HepG2 (cell line): ENCODE data around the gene ZNF26. TPM values are rescaled to one million over a fixed set of nuclear protein-coding genes. Genes with fewer than 3 reads are reported as not detected.

ENCODE experiments used
- ATAC-seq: fragments of 200-7000 bp; cut with Tn5 transposase; 3 replicates; pipeline ENCODE4 v1.9.1; 2020; ENCODE audit warnings: mild to moderate bottlenecking, moderate library complexity
- Bru-seq: library from RNA; stranded (reverse); fragments of 400-500 nt; gene quantifications from one replicate; lab custom pipeline; 2021; lab: Mats Ljungman, UMichigan
- BruChase-seq, 2 experiments: library from RNA; stranded (reverse); fragments of 400-500 nt; gene quantifications; one replicate each; lab custom pipeline; 2021; lab: Mats Ljungman, UMichigan
- BruUV-seq: library from RNA; stranded (reverse); fragments of 400-500 nt; replicated peaks from 2 replicates; lab custom pipeline; 2021; lab: Mats Ljungman, UMichigan
- CTCF ChIA-PET: fragments of 300-600 bp; formaldehyde crosslinking; extraction: SDS; loops from one replicate; lab custom pipeline; 2021; ENCODE audit warnings: low total read pairs, inconsistent platforms, low intra/inter-chr PET ratio; lab: Yijun Ruan, JAX
- POLR2A ChIA-PET: fragments of 350-600 bp; sonication (Branson Sonifier 250); formaldehyde crosslinking; loops from one replicate; lab custom pipeline; 2020; ENCODE audit warnings: antibody characterized with exemption, inconsistent platforms; lab: Yijun Ruan, JAX
- DNase-seq: peaks from one replicate; pipeline ENCODE4 v3.0.0-alpha.2; 2015; ENCODE audit warnings: low spot score
- FAIRE-seq: peaks from 3 replicates; lab custom pipeline; 2011; peaks lifted over from hg19 to GRCh38; lab: Jason Lieb, UNC
- H2AFZ ChIP-seq: one replicate; pipeline ENCODE4 v1.6.1; 2011; ENCODE audit warnings: low read length, inconsistent platforms
- H3K27ac ChIP-seq: fragments of 300-600 bp; 3 replicates; pipeline ENCODE4 v1.8.0; 2011; ENCODE audit warnings: mixed run types, mild to moderate bottlenecking, mixed read lengths, low read length, inconsistent platforms; ENCODE audit not compliant: insufficient read depth; ENCODE audit errors: extremely low read length
- H3K27me3 ChIP-seq, 2 experiments: fragments of 200-600 bp in 1 of 2; 2 replicates in 1 of 2; 3 replicates in 1 of 2; pipeline versions ENCODE4 v1.6.0 to v1.8.0; 2011; ENCODE audit warnings: low read length in 2 of 2, mild to moderate bottlenecking in 2 of 2, moderate library complexity in 2 of 2, inconsistent platforms in 1 of 2; ENCODE audit not compliant: insufficient read depth in 2 of 2, control insufficient read depth in 1 of 2
- H3K36me3 ChIP-seq, 2 experiments: fragments of 200-600 bp in 1 of 2; replicated peaks in 1 of 2; 2 replicates in 1 of 2; 3 replicates in 1 of 2; pipeline versions ENCODE4 v1.5.1 to v1.8.0; 2011; ENCODE audit warnings: low read length in 2 of 2, inconsistent platforms in 1 of 2; ENCODE audit not compliant: insufficient read depth in 2 of 2, control insufficient read depth in 1 of 2
- H3K4me1 ChIP-seq: 2 replicates; pipeline ENCODE4 v1.5.1; 2012; ENCODE audit warnings: low read length, inconsistent platforms; ENCODE audit not compliant: insufficient read depth
- H3K4me2 ChIP-seq: 2 replicates; pipeline ENCODE4 v1.6.0; 2011; ENCODE audit warnings: low read depth, low read length, inconsistent platforms
- H3K4me3 ChIP-seq, 3 experiments: fragments of 200-600 bp in 1 of 3; sonication (generic), shearing (Covaris generic) in 1 of 3; replicated peaks in 1 of 3; 2 replicates each; pipeline ENCODE4 v1.5.1; 2011 to 2016; ENCODE audit warnings: low read length in 3 of 3, inconsistent platforms in 2 of 3, low read depth in 2 of 3, mild to moderate bottlenecking in 2 of 3, control low read depth in 1 of 3, mixed read lengths in 1 of 3; ENCODE audit not compliant: insufficient read depth in 1 of 3
- H3K79me2 ChIP-seq: one replicate; pipeline ENCODE4 v1.6.1; 2011; ENCODE audit warnings: low read length, inconsistent platforms; ENCODE audit not compliant: insufficient read depth
- H3K9ac ChIP-seq: 2 replicates; pipeline ENCODE4 v1.6.0; 2011; ENCODE audit warnings: mild to moderate bottlenecking, low read depth, low read length, inconsistent platforms; ENCODE audit not compliant: insufficient read depth
- H3K9me3 ChIP-seq: 2 replicates; pipeline ENCODE4 v1.5.1; 2012; ENCODE audit warnings: mild to moderate bottlenecking, low read length
- H4K20me1 ChIP-seq: 2 replicates; pipeline ENCODE4 v1.6.0; 2011; ENCODE audit warnings: inconsistent platforms, mild to moderate bottlenecking, low read length, moderate library complexity; ENCODE audit not compliant: insufficient read depth
- ATF7 ChIP-seq, 2 experiments: fragments of 450-650 bp in 1 of 2; sonication (generic) in 1 of 2; formaldehyde crosslinking in 1 of 2; IDR thresholded peaks; 2 replicates each; pipeline versions ENCODE4 v1.4.0 to v1.6.1; 2016 to 2020; ENCODE audit warnings: antibody characterized with exemption in 1 of 2, mild to moderate bottlenecking in 1 of 2, missing genetic modification reagents in 1 of 2
- CREBL2 ChIP-seq: sonication (generic); formaldehyde crosslinking; IDR thresholded peaks from 2 replicates; pipeline ENCODE4 v1.8.1; 2023; ENCODE audit warnings: missing genetic modification reagents, mild to moderate bottlenecking, borderline replicate concordance
- DNMT3B ChIP-seq: conservative IDR thresholded peaks from 2 replicates; pipeline ENCODE4 v1.6.1; 2016; ENCODE audit warnings: missing biosample characterization, control low read depth
- LRRFIP1 ChIP-seq: sonication (generic); formaldehyde crosslinking; conservative IDR thresholded peaks from 2 replicates; pipeline ENCODE4 v1.4.0; 2020; ENCODE audit warnings: missing genetic modification reagents
- MAFF ChIP-seq: IDR thresholded peaks from 2 replicates; pipeline ENCODE4 v1.6.1; 2011; ENCODE audit warnings: low read depth, low read length, improper control_type of control experiment
- MYPOP ChIP-seq: sonication (generic); formaldehyde crosslinking; IDR thresholded peaks from 2 replicates; pipeline ENCODE4 v1.8.1; 2023; ENCODE audit warnings: mild to moderate bottlenecking, moderate library complexity, missing genetic modification reagents
- RARG ChIP-seq: sonication (generic); formaldehyde crosslinking; IDR thresholded peaks from 2 replicates; pipeline ENCODE4 v1.4.0; 2020; ENCODE audit warnings: low read depth, mild to moderate bottlenecking, missing genetic modification reagents
- ZNF44 ChIP-seq: sonication (generic); formaldehyde crosslinking; IDR thresholded peaks from 2 replicates; pipeline ENCODE4 v1.5.1; 2020; ENCODE audit warnings: mild to moderate bottlenecking, missing genetic modification reagents
- WGBS: methylation state at CpG from one replicate; pipeline ENCODE4 v1.1.6; 2017; ENCODE audit warnings: low lambda C conversion rate; 5-methylcytosine and 5-hydroxymethylcytosine counted together
- in situ Hi-C: cut with HindIII; loops from 2 replicates; pipeline ENCODE4 v1.10.0; 2017; ENCODE audit warnings: low pct_unique_long_range_greater_than_20kb; ENCODE audit not compliant: extremely low pct_ligation_motif_present
- intact Hi-C: fragments of 100-400 bp; cut with micrococcal nuclease; formaldehyde crosslinking; loops from one replicate; pipeline ENCODE4 v1.10.0; 2022; ENCODE audit not compliant: unreplicated experiment
- long read RNA-seq, 2 experiments: library from RNA in 1 of 2; library from polyadenylated mRNA in 1 of 2; stranded (forward) in 1 of 2; unstranded in 1 of 2; transcript quantifications; one replicate each; pipeline ENCODE4 v2.0.0, GENCODE V29; 2019 to 2022
- polyA minus RNA-seq, 3 experiments: library from RNA; depleted of rRNA, polyadenylated mRNA; stranded (reverse); fragments of >200 nt; gene quantifications; 2 replicates each; pipeline ENCODE4 v1.2.3, GENCODE V29; 2011; ENCODE audit warnings: low replicate concordance in 1 of 3
- polyA plus RNA-seq, 8 experiments: library from polyadenylated mRNA; depleted of rRNA in 3 of 8; stranded (reverse) in 7 of 8; unstranded in 1 of 8; fragments of >200 nt; fragmentation: Illumina TruSeq in 4 of 8; extraction: Trizol in 4 of 8; gene quantifications; 2 replicates each; pipeline versions ENCODE4 v1.2.1 to v1.2.3, GENCODE V29; 2011 to 2016; ENCODE audit warnings: low read depth in 4 of 8, missing spikeins in 1 of 8, mixed read lengths in 1 of 8; ENCODE audit not compliant: insufficient read depth in 1 of 8
- total RNA-seq, 5 experiments: library from RNA; depleted of rRNA; stranded (reverse); fragments of >200 nt; fragmentation: Illumina TruSeq; extraction: Trizol; gene quantifications; 2 replicates each; pipeline ENCODE4 v1.2.3, GENCODE V29; 2016; ENCODE audit warnings: low read depth in 1 of 5
- TF ChIP-seq, protein P1 (sequence below): sonication (generic); formaldehyde crosslinking; IDR thresholded peaks from 2 replicates; pipeline ENCODE4 v1.5.0; 2020; ENCODE audit warnings: mild to moderate bottlenecking, missing genetic modification reagents, moderate library complexity

ZNF26 gene
- total RNA-seq (2016; rRNA removed; fragmentation: Illumina TruSeq; extraction: Trizol) (6.5 and 8.4 TPM in 2 replicates), polyA plus RNA-seq (2011; rRNA removed) (3.8 and 5.2 TPM in 2 replicates), polyA minus RNA-seq (2011; rRNA and poly(A)+ RNA removed; ENCODE audit: low replicate concordance) (6.6 and 10.6 TPM in 2 replicates), Bru-seq, nascent RNA (percentile 70 among the genes with signal in this experiment), BruChase-seq, experiment 1, labeled RNA remaining after a 6-hour chase (percentile 80 among the genes with signal in this experiment), BruChase-seq, experiment 2, labeled RNA remaining after a 2-hour chase (percentile 78 among the genes with signal in this experiment)
- total RNA-seq (2016; cell fraction: cytosol; rRNA removed; fragmentation: Illumina TruSeq; extraction: Trizol; ENCODE audit: low read depth), result 0.44 and 1.5 TPM in 2 replicates
- total RNA-seq (2016; cell fraction: insoluble cytoplasmic fraction; rRNA removed; fragmentation: Illumina TruSeq; extraction: Trizol), result 7.3 and 7.4 TPM in 2 replicates
- 1.2 and 2.1 TPM in 2 replicates for total RNA-seq (2016; cell fraction: membrane; rRNA removed; fragmentation: Illumina TruSeq; extraction: Trizol)
- total RNA-seq (2016; cell fraction: nucleus; rRNA removed; fragmentation: Illumina TruSeq; extraction: Trizol), result 12.2 and 12.3 TPM in 2 replicates
- polyA plus RNA-seq (2011; cell fraction: cytosol; rRNA removed), result 2.9 and 3.4 TPM in 2 replicates
- 18.5 and 18.6 TPM in 2 replicates for polyA plus RNA-seq (2011; cell fraction: nucleus; rRNA removed)
- polyA plus RNA-seq (2012), result 3.2 and 3.8 TPM in 2 replicates
- 0.10 and 0.14 TPM in 2 replicates for polyA plus RNA-seq (2016; cell fraction: cytosol; fragmentation: Illumina TruSeq; extraction: Trizol; ENCODE audit: low read depth)
- polyA plus RNA-seq (2016; cell fraction: insoluble cytoplasmic fraction; fragmentation: Illumina TruSeq; extraction: Trizol; ENCODE audit: low read depth), result 4.0 and 4.7 TPM in 2 replicates
- 0.45 and 0.70 TPM in 2 replicates for polyA plus RNA-seq (2016; cell fraction: membrane; fragmentation: Illumina TruSeq; extraction: Trizol; ENCODE audit: low read depth)
- 11.4 and 11.7 TPM in 2 replicates for polyA plus RNA-seq (2016; cell fraction: nucleus; fragmentation: Illumina TruSeq; extraction: Trizol; ENCODE audit: insufficient read depth, low read depth)
- polyA minus RNA-seq (2011; cell fraction: cytosol; rRNA and poly(A)+ RNA removed), result 3.0 and 4.5 TPM in 2 replicates
- 19.3 and 19.5 TPM in 2 replicates for polyA minus RNA-seq (2011; cell fraction: nucleus; rRNA and poly(A)+ RNA removed)
- long read RNA-seq, experiment 1, partial matches to known transcripts, result 0 of 5 reads
- long read RNA-seq, experiment 1, other reads (novel, unspliced or antisense), result 5 of 5 reads
- long read RNA-seq, experiment 2, partial matches to known transcripts, result 0 of 4 reads
- long read RNA-seq, experiment 2, other reads (novel, unspliced or antisense), result 4 of 4 reads

DNA sequence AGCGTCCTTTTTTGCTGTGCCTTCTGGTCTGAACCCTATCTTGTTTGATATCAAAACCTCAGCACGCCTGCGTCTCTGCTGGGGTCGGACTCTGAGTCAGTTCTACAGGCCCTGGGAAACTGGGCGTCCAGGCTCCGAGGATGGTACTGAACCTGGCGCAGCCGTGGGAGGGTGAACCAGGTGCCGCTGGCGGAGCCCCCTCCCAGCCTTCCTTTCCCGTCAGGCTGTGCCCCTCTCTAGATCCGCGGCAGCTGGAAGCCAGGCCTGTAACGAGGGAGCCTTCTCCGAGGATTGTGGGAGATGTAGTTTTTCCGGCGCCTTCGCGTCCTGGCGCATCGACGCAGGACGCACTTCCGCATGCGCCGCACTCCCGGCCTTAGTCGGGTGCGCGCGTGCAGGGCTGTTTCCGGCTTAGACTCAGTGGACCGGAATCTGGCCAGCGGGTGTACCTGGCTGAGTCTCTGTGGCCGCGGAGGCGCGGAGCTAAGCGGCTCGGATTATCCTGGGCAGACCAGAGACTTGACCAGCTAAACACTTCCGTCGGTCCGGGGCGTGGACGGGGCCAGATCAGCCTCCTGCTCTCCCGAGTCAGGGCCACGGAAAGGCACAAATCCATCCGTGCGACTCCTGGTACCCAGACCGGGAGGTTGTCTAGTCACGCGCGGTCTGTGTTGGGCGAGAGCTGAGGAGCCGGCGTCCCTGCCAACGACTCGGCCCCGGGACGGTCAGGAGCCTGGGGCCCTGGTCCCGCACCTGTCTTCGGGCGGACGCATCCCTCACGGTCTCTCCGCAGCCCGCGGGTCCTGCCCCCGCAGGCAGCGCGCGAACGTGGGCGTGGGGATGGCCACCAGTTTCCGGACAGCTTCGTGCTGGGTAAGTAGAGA is at the start of gene ZNF26:
ZNF26 (plus strand) TSS at position 367 of the 884 bp plus-strand sequence; CDS start at position 841, 474 bp downstream.
- POLR2A ChIA-PET, result interaction anchor here (0.6 to 3.0 kb wide), 5 partner anchors 30 to 195 kb away, joined by 3 to 25 read pairs (median 8); partner anchors contain the start of genes ZNF140, ZNF268, ZNF605 and ZNF84
- H3K4me1 ChIP-seq, result peaks cover 17% of the 10 kb centered on the region
- no peaks in the 10 kb centered on the region; a peak in 1 of 5 replicates for H3K27me3 ChIP-seq
- H3K4me3 ChIP-seq, result peak within 1 kb of the TSS; percentile 83 to 99 (median 96)
- H2AFZ ChIP-seq, result peak within 1 kb of the TSS; percentile 82
- intact Hi-C loops (loop anchor here (2.0 kb wide), 1 partner anchor 95 kb away; the partner anchor contains the start of gene ZNF140), in situ Hi-C loops (loop anchor here (5.0 kb wide), 1 partner anchor 51 kb away; the partner anchor contains the start of gene ZNF84)
- H3K79me2 ChIP-seq, result peaks cover 19% of the 10 kb centered on the region
- DNase-seq (peak; percentile 90), ATAC-seq (peak; percentile 98), FAIRE-seq (peak; percentile 73)
- H3K27ac ChIP-seq, result peak within 1 kb of the TSS; percentile 60
- peak within 1 kb of the TSS; percentile 74 for H3K4me2 ChIP-seq
- H4K20me1 ChIP-seq, result no peaks in the 10 kb centered on the region
- peaks cover 50% of the 10 kb centered on the region for H3K9me3 ChIP-seq
- BruUV-seq, result TSS peak; percentile 73
- H3K36me3 ChIP-seq, result peaks cover 0 to 15% of the 10 kb centered on the region in 2 experiments; a peak in 2 of 5 replicates
- 1% methylated on average over 18 of the region's 76 CpGs for WGBS
- peak within 1 kb of the TSS; percentile 81 for H3K9ac ChIP-seq
- CTCF ChIA-PET, result interaction anchor here (0.7 kb wide), 1 partner anchor 195 kb away, joined by 3 read pairs; the partner anchor contains the start of gene ZNF268
- TF ChIP-seq, protein P1, sequence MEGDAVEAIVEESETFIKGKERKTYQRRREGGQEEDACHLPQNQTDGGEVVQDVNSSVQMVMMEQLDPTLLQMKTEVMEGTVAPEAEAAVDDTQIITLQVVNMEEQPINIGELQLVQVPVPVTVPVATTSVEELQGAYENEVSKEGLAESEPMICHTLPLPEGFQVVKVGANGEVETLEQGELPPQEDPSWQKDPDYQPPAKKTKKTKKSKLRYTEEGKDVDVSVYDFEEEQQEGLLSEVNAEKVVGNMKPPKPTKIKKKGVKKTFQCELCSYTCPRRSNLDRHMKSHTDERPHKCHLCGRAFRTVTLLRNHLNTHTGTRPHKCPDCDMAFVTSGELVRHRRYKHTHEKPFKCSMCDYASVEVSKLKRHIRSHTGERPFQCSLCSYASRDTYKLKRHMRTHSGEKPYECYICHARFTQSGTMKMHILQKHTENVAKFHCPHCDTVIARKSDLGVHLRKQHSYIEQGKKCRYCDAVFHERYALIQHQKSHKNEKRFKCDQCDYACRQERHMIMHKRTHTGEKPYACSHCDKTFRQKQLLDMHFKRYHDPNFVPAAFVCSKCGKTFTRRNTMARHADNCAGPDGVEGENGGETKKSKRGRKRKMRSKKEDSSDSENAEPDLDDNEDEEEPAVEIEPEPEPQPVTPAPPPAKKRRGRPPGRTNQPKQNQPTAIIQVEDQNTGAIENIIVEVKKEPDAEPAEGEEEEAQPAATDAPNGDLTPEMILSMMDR (CRISPR knock-in tag), result peak; percentile 35; the same call in 1 of the 2 replicates
- TF ChIP-seq MAFF (no peak), DNMT3B (0 out of 2 replicates have a peak, but pooled peaks have one; percentile 77), ATF7 (IDR thresholded peaks at IDR 0.05) (no peak), ATF7 (CRISPR knock-in tag; IDR thresholded peaks at IDR 0.05) (no peak; the same call in 1 of the 2 replicates), CREBL2 (CRISPR knock-in tag) (no peak; the same call in 1 of the 2 replicates), LRRFIP1 (CRISPR knock-in tag) (no peak), MYPOP (CRISPR knock-in tag) (peak; percentile 51; the same call in 1 of the 2 replicates), RARG (no peak), ZNF44 (peak; percentile 90; the same call in 1 of the 2 replicates)
